ENCODE results near the gene GATAD2A.

- no peak for TF ChIP-seq EZH2 (IDR thresholded peaks at IDR 0.05; ENCODE audit: low read depth, low read length, severe bottlenecking)
- TF ChIP-seq POLR2A (IDR thresholded peaks at IDR 0.05; ENCODE audit: control extremely low read depth in 1 of 2, low read depth in 2 of 2, low read length in 2 of 2): no peak
- no peak for TF ChIP-seq USF2 (IDR thresholded peaks at IDR 0.05; ENCODE audit: low read length)
These were observed 24.2 kb upstream of the GATAD2A start for GRCh38 chr19:19381007-19381926.

Data from H1 (cell line).